K562 (cell line): ENCODE results near the gene MYO7A.

ENCODE experiments used
- RAD21 ChIP-seq, 2 experiments: fragments of 250-450 bp in 1 of 2; fragments of 450-650 bp in 1 of 2; sonication (Bioruptor Pico) in 1 of 2; formaldehyde crosslinking in 1 of 2; IDR thresholded peaks in 1 of 2; conservative IDR thresholded peaks in 1 of 2; 2 replicates each; pipeline versions ENCODE4 v1.4.0 to v1.8.0; 2020 to 2022; ENCODE audit warnings: mild to moderate bottlenecking in 2 of 2, moderate library complexity in 1 of 2
- ZNF668 ChIP-seq: fragments of 250-450 bp; sonication (Bioruptor Pico); IDR thresholded peaks from 2 replicates; pipeline ENCODE4 v1.8.0; 2022; ENCODE audit warnings: mild to moderate bottlenecking, inconsistent platforms
- TF ChIP-seq, protein P1 (sequence below), 2 experiments: fragments of 450-650 bp in 1 of 2; IDR thresholded peaks; 2 replicates each; pipeline ENCODE4 v1.6.1; 2011 to 2017; ENCODE audit warnings: low read depth in 2 of 2, antibody characterized with exemption in 1 of 2, borderline replicate concordance in 1 of 2, low read length in 1 of 2, mild to moderate bottlenecking in 1 of 2, mixed read lengths in 1 of 2; ENCODE audit not compliant: control insufficient read depth in 1 of 2

DNA sequence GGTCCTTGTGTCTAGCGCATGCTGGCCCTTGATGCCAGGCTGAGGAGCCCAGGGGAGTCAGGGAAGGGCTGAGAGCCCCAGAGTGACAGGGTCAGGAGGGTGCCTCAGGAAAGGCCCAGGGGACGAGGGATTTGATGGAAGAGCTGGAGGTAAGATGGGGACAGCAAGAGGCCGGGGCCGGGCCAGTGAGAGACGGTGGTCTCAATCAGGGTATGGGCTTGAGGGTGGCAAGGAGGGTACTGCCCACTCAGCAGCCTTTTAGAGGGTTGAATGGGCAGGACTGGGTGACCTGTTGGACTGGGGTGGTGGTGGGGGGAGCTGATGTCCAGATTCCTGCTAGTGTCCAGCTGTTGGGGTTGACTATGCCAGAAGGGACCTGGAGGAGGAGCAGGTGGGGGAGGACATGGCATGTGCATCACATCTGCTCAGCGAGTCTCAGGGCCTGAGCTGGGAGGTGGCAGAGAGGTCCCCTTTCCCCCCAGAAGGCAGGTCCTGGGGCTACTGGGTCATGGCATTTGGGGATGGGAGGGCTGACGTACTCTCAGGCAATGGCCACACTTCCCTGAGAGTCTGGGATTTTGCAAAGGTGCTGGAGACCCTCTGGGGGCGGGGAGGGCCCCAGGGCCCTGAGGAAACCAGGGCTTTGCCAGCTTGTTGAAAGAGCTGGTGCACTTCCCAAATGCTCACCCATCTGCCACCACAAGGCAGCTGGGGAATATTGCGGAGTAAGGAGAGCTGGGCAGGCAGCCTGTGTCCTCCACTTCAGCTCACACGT, 18.4 kb downstream of the MYO7A start:
- TF ChIP-seq ZNF668 (CRISPR knock-in tag) (no peak), RAD21 (CRISPR knock-in tag; conservative IDR thresholded peaks at IDR 0.05 in 1 of 2, IDR thresholded peaks at IDR 0.05 in 1 of 2) (no peak)
- TF ChIP-seq, protein P1, sequence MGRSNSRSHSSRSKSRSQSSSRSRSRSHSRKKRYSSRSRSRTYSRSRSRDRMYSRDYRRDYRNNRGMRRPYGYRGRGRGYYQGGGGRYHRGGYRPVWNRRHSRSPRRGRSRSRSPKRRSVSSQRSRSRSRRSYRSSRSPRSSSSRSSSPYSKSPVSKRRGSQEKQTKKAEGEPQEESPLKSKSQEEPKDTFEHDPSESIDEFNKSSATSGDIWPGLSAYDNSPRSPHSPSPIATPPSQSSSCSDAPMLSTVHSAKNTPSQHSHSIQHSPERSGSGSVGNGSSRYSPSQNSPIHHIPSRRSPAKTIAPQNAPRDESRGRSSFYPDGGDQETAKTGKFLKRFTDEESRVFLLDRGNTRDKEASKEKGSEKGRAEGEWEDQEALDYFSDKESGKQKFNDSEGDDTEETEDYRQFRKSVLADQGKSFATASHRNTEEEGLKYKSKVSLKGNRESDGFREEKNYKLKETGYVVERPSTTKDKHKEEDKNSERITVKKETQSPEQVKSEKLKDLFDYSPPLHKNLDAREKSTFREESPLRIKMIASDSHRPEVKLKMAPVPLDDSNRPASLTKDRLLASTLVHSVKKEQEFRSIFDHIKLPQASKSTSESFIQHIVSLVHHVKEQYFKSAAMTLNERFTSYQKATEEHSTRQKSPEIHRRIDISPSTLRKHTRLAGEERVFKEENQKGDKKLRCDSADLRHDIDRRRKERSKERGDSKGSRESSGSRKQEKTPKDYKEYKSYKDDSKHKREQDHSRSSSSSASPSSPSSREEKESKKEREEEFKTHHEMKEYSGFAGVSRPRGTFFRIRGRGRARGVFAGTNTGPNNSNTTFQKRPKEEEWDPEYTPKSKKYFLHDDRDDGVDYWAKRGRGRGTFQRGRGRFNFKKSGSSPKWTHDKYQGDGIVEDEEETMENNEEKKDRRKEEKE (IDR thresholded peaks at IDR 0.05; ENCODE audit: borderline replicate concordance in 1 of 2, control insufficient read depth in 1 of 2, low read depth in 2 of 2, low read length in 1 of 2), result no peak
